Neural progenitor cell (in vitro differentiated cells): ENCODE measurements around the gene LCP1. TPM values are rescaled to one million over a fixed set of nuclear protein-coding genes. Genes with fewer than 3 reads are reported as not detected.

Experiments used
- DNase-seq: peaks from one replicate; pipeline ENCODE4 v3.0.0-alpha.2; 2016; ENCODE audit warnings: low spot score
- H2AFZ ChIP-seq: fragments of 200-600 bp; sonication (generic); replicated peaks from 2 replicates; pipeline ENCODE4 v1.6.1; 2016; ENCODE audit warnings: antibody characterized with exemption
- H3F3A ChIP-seq: fragments of 200-600 bp; sonication (generic); 2 replicates; pipeline ENCODE4 v1.6.1; 2016; ENCODE audit warnings: antibody characterized with exemption, low read depth
- H3K27ac ChIP-seq: fragments of 200-600 bp; sonication (generic); 2 replicates; pipeline ENCODE4 v1.5.1; 2016; ENCODE audit warnings: mild to moderate bottlenecking
- H3K27me3 ChIP-seq: fragments of 200-600 bp; sonication (generic); 2 replicates; pipeline ENCODE4 v1.6.1; 2016; ENCODE audit warnings: mild to moderate bottlenecking, moderate library complexity
- H3K36me3 ChIP-seq: fragments of 200-600 bp; sonication (generic); 2 replicates; pipeline ENCODE4 v1.5.1; 2016
- H3K4me1 ChIP-seq: fragments of 200-600 bp; sonication (generic); 2 replicates; pipeline ENCODE4 v1.6.1; 2016; ENCODE audit warnings: mixed run types
- H3K4me2 ChIP-seq: fragments of 200-600 bp; sonication (generic); 2 replicates; pipeline ENCODE4 v1.6.1; 2016
- H3K4me3 ChIP-seq: fragments of 200-600 bp; sonication (generic); 2 replicates; pipeline ENCODE4 v1.5.1; 2016
- H3K79me2 ChIP-seq: fragments of 200-600 bp; sonication (generic); 2 replicates; pipeline ENCODE4 v1.6.1; 2016; ENCODE audit warnings: low read depth
- H3K9ac ChIP-seq: fragments of 200-600 bp; sonication (generic); 2 replicates; pipeline ENCODE4 v1.6.1; 2016
- H3K9me3 ChIP-seq: fragments of 200-600 bp; sonication (generic); 2 replicates; pipeline ENCODE4 v1.5.1; 2016; ENCODE audit warnings: low read depth
- H4K20me1 ChIP-seq: fragments of 200-600 bp; sonication (generic); 2 replicates; pipeline ENCODE4 v1.6.1; 2016; ENCODE audit warnings: low read depth
- H3K27ac Mint-ChIP-seq: 3 replicates; pipeline ENCODE4 v1.8.0; 2021; ENCODE audit warnings: mixed read lengths
- H3K27me3 Mint-ChIP-seq: 2 replicates; pipeline ENCODE4 v1.8.0; 2022; ENCODE audit warnings: low read depth, mild to moderate bottlenecking, inconsistent platforms, moderate library complexity, mixed read lengths; ENCODE audit not compliant: insufficient read depth
- H3K36me3 Mint-ChIP-seq: 3 replicates; pipeline ENCODE4 v1.8.0; 2021; ENCODE audit warnings: mixed read lengths
- H3K4me1 Mint-ChIP-seq: 3 replicates; pipeline ENCODE4 v1.8.0; 2021; ENCODE audit warnings: mixed read lengths
- H3K4me3 Mint-ChIP-seq: 3 replicates; pipeline ENCODE4 v1.8.0; 2021; ENCODE audit warnings: mild to moderate bottlenecking, moderate library complexity, mixed read lengths
- H3K9me3 Mint-ChIP-seq: 3 replicates; pipeline ENCODE4 v1.8.0; 2020; ENCODE audit warnings: mixed read lengths
- CTCF ChIP-seq: fragments of 200-600 bp; sonication (generic); IDR thresholded peaks from 2 replicates; pipeline ENCODE4 v1.5.1; 2017; ENCODE audit warnings: antibody characterized with exemption, mild to moderate bottlenecking
- EZH2 ChIP-seq: fragments of 200-600 bp; sonication (generic); IDR thresholded peaks from 2 replicates; pipeline ENCODE4 v1.6.1; 2017; ENCODE audit warnings: antibody characterized with exemption, mild to moderate bottlenecking, moderate library complexity
- EZH2phosphoT487 ChIP-seq: fragments of 200-600 bp; sonication (generic); IDR thresholded peaks from 2 replicates; pipeline ENCODE4 v1.6.1; 2017; ENCODE audit warnings: antibody characterized with exemption
- total RNA-seq: library from RNA; depleted of rRNA; stranded (reverse); fragments of >200 nt; gene quantifications from 2 replicates; pipeline ENCODE4 v1.2.3, GENCODE V29; 2015; ENCODE audit warnings: low replicate concordance

Gene LCP1
- total RNA-seq, 1 donor from 2014 or later = 2.2 TPM

DNA sequence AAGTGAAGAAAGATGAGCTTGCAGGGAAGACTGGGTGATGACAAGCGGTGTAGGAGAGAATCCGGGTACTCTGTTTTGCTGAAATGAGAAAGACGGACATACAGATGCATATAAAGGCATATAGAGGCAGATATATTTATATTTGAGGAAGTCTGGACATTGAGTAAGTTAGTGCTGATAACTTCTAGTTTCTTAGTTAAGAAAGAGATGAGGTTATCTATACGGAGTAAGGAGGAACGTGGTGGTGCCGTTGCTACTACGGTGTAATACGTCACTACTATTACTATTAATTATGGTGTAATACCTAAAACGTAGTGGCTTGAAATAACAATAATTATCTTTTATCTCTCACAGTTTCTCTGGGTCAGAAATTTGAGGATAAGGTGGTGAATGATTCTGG is 67.4 kb downstream of the LCP1 start:
- H3K27me3 Mint-ChIP-seq = peaks cover 3% of the 10 kb centered on the region

GRCh38 chr13:46113596-46113995 is 68.4 kb downstream of the LCP1 start:
- H3K27me3 Mint-ChIP-seq = peaks cover 3% of the 10 kb centered on the region
- Histone ChIP-seq H3K4me3 (no peak overlapping the region), H3K36me3 (no peaks in the 10 kb centered on the region), H2AFZ (no peak overlapping the region), H3K4me2 (no peak overlapping the region), H4K20me1 (no peaks in the 10 kb centered on the region), H3K27ac (no peak overlapping the region), H3K9ac (no peak overlapping the region), H3K4me1 (no peaks in the 10 kb centered on the region), H3K79me2 (no peaks in the 10 kb centered on the region), H3K9me3 (no peaks in the 10 kb centered on the region), H3F3A (no peaks in the 10 kb centered on the region), H3K27me3 (no peaks in the 10 kb centered on the region)
- TF ChIP-seq EZH2phosphoT487 (no peak), CTCF (no peak), EZH2 (no peak)
- peaks cover 11% of the 10 kb centered on the region for H3K4me1 Mint-ChIP-seq
- H3K4me3 Mint-ChIP-seq = no peak overlapping the region
- DNase-seq = no peak
- H3K9me3 Mint-ChIP-seq = peaks cover under 1% of the 10 kb centered on the region
- H3K36me3 Mint-ChIP-seq = peaks cover 2% of the 10 kb centered on the region
- no peak overlapping the region for H3K27ac Mint-ChIP-seq

More for the DNA sequence above, 67.4 kb downstream of the LCP1 start:
- Mint-ChIP-seq H3K36me3 (peaks cover 2% of the 10 kb centered on the region), H3K4me1 (peaks cover 11% of the 10 kb centered on the region), H3K4me3 (no peak overlapping the region), H3K9me3 (peaks cover 2% of the 10 kb centered on the region), H3K27ac (no peak overlapping the region)
- Histone ChIP-seq H3F3A (no peaks in the 10 kb centered on the region), H3K27ac (no peak overlapping the region), H2AFZ (no peak overlapping the region), H3K4me3 (no peak overlapping the region), H3K9ac (no peak overlapping the region), H4K20me1 (no peaks in the 10 kb centered on the region), H3K27me3 (no peaks in the 10 kb centered on the region), H3K4me2 (no peak overlapping the region), H3K36me3 (no peaks in the 10 kb centered on the region), H3K4me1 (no peaks in the 10 kb centered on the region), H3K79me2 (no peaks in the 10 kb centered on the region), H3K9me3 (no peaks in the 10 kb centered on the region)
- no peak for DNase-seq
- TF ChIP-seq EZH2 (no peak), CTCF (no peak), EZH2phosphoT487 (no peak)

GRCh38 chr13:46111151-46111550 is 70.8 kb downstream of the LCP1 start:
- Histone ChIP-seq H3K9me3 (no peaks in the 10 kb centered on the region), H4K20me1 (no peaks in the 10 kb centered on the region), H3K4me2 (no peak overlapping the region), H3K27ac (no peak overlapping the region), H3F3A (no peaks in the 10 kb centered on the region), H3K36me3 (no peaks in the 10 kb centered on the region), H3K79me2 (no peaks in the 10 kb centered on the region), H3K9ac (no peak overlapping the region), H3K4me1 (no peaks in the 10 kb centered on the region), H3K27me3 (no peaks in the 10 kb centered on the region), H3K4me3 (no peak overlapping the region), H2AFZ (no peak overlapping the region)
- Mint-ChIP-seq H3K4me3 (no peak overlapping the region), H3K27me3 (no peaks in the 10 kb centered on the region), H3K9me3 (no peaks in the 10 kb centered on the region), H3K36me3 (peaks cover 2% of the 10 kb centered on the region), H3K27ac (no peak overlapping the region), H3K4me1 (peaks cover 15% of the 10 kb centered on the region)
- TF ChIP-seq EZH2 (no peak), EZH2phosphoT487 (no peak), CTCF (no peak)
- DNase-seq = no peak

- Histone ChIP-seq H4K20me1 (no peaks in the 10 kb centered on the region), H3K9ac (no peak overlapping the region), H3K4me2 (no peak overlapping the region), H3K4me1 (no peaks in the 10 kb centered on the region), H3K4me3 (no peak overlapping the region), H3F3A (no peaks in the 10 kb centered on the region), H3K79me2 (no peaks in the 10 kb centered on the region), H3K36me3 (no peaks in the 10 kb centered on the region), H3K27me3 (no peaks in the 10 kb centered on the region), H3K27ac (no peak overlapping the region), H3K9me3 (no peaks in the 10 kb centered on the region), H2AFZ (no peak overlapping the region)
- Mint-ChIP-seq H3K36me3 (peaks cover 2% of the 10 kb centered on the region), H3K27me3 (no peaks in the 10 kb centered on the region), H3K4me3 (no peak overlapping the region), H3K27ac (no peak overlapping the region), H3K4me1 (peaks cover 15% of the 10 kb centered on the region), H3K9me3 (no peaks in the 10 kb centered on the region)
- no peak for TF ChIP-seq EZH2phosphoT487
- no peak for TF ChIP-seq CTCF
- DNase-seq = no peak
Measured at GRCh38 chr13:46109451-46109850, 72.5 kb downstream of the LCP1 start.
